GM12878 (cell line): ENCODE measurements around the gene CENPW. TPM values are rescaled to one million over a fixed set of nuclear protein-coding genes. Genes with fewer than 3 reads are reported as not detected.

Experiments
- ATAC-seq: fragments of 200-7000 bp; cut with Tn5 transposase; 3 replicates; pipeline ENCODE4 v1.9.1; 2020; ENCODE audit warnings: mild to moderate bottlenecking, moderate library complexity
- BruUV-seq: library from RNA; stranded (reverse); fragments of 400-500 nt; replicated peaks from 2 replicates; lab custom pipeline; 2021; lab: Mats Ljungman, UMichigan
- CTCF ChIA-PET: fragments of 300-600 bp; sonication (Branson Sonifier 250); formaldehyde crosslinking; extraction: SDS; loops from one replicate; lab custom pipeline; 2021; ENCODE audit warnings: inconsistent platforms; lab: Yijun Ruan, JAX
- POLR2A ChIA-PET: fragments of 350-600 bp; formaldehyde crosslinking; extraction: SDS; loops from one replicate; lab custom pipeline; 2021; ENCODE audit warnings: inconsistent platforms; lab: Charles Lee
- RAD21 ChIA-PET: fragments of 300-600 bp; sonication (Branson Sonifier 250); formaldehyde crosslinking; loops from one replicate; lab custom pipeline; 2023; ENCODE audit warnings: antibody characterized with exemption; ENCODE audit not compliant: unreplicated experiment; lab: Charles Lee
- SMC1A ChIA-PET: fragments of 300-600 bp; sonication (Branson Sonifier 250); formaldehyde crosslinking; loops from one replicate; lab custom pipeline; 2023; ENCODE audit not compliant: unreplicated experiment, uncharacterized antibody; lab: Charles Lee
- DNase-seq: peaks from one replicate; pipeline ENCODE4 v3.0.0-alpha.2; 2011; ENCODE audit warnings: low read depth, low spot score
- FAIRE-seq: peaks from 3 replicates; lab custom pipeline; 2011; peaks lifted over from hg19 to GRCh38; lab: Jason Lieb, UNC
- H2AFZ ChIP-seq: 2 replicates; pipeline ENCODE4 v1.6.0; 2011; ENCODE audit warnings: low read depth, low read length, control low read depth; ENCODE audit not compliant: control insufficient read depth
- H3K27ac ChIP-seq: 2 replicates; pipeline ENCODE4 v1.5.1; 2011; ENCODE audit warnings: control low read depth; ENCODE audit not compliant: control insufficient read depth, insufficient read depth
- H3K27me3 ChIP-seq, 2 experiments: replicated peaks in 1 of 2; 2 replicates each; pipeline versions ENCODE4 v1.6.0 to v1.6.1; 2011; ENCODE audit warnings: low read length in 1 of 2; ENCODE audit not compliant: control insufficient read depth in 2 of 2, insufficient read depth in 2 of 2
- H3K36me3 ChIP-seq, 2 experiments: 2 replicates each; pipeline ENCODE4 v1.5.1; 2011; ENCODE audit warnings: low read length in 1 of 2; ENCODE audit not compliant: control insufficient read depth in 2 of 2, insufficient read depth in 2 of 2
- H3K4me1 ChIP-seq: 2 replicates; pipeline ENCODE4 v1.6.1; 2011; ENCODE audit warnings: mild to moderate bottlenecking, low read length, moderate library complexity, mixed read lengths; ENCODE audit not compliant: control insufficient read depth, insufficient read depth
- H3K4me2 ChIP-seq: 2 replicates; pipeline ENCODE4 v1.6.0; 2011; ENCODE audit warnings: control low read depth; ENCODE audit not compliant: control insufficient read depth, insufficient read depth
- H3K4me3 ChIP-seq: fragments of 200-600 bp; sonication (generic); 2 replicates; pipeline ENCODE4 v1.5.1; 2016
- H3K79me2 ChIP-seq: 2 replicates; pipeline ENCODE4 v1.6.0; 2011; ENCODE audit warnings: low read length; ENCODE audit not compliant: control insufficient read depth, insufficient read depth
- H3K9ac ChIP-seq: 2 replicates; pipeline ENCODE4 v1.8.0; 2011; ENCODE audit warnings: low read length, control low read depth, mixed read lengths; ENCODE audit not compliant: control insufficient read depth, insufficient read depth
- H3K9me3 ChIP-seq: replicated peaks from 3 replicates; pipeline ENCODE4 v1.5.1; 2011; ENCODE audit warnings: mild to moderate bottlenecking, low read length; ENCODE audit not compliant: control insufficient read depth, insufficient read depth
- H4K20me1 ChIP-seq: 2 replicates; pipeline ENCODE4 v1.6.0; 2011; ENCODE audit not compliant: control insufficient read depth, insufficient read depth
- BCL11A ChIP-seq: IDR thresholded peaks from 2 replicates; pipeline ENCODE4 v1.6.1; 2011; ENCODE audit warnings: low read depth, low read length
- CBX5 ChIP-seq: sonication (generic); IDR thresholded peaks from 2 replicates; pipeline ENCODE4 v1.6.1; 2016; ENCODE audit warnings: low read depth, moderate library complexity, mild to moderate bottlenecking, inconsistent platforms
- CREM ChIP-seq: IDR thresholded peaks from 2 replicates; pipeline ENCODE4 v1.6.1; 2014; ENCODE audit warnings: antibody characterized with exemption, low read depth
- HDAC2 ChIP-seq: fragments of 200-600 bp; sonication (generic); IDR thresholded peaks from 2 replicates; pipeline ENCODE4 v1.6.1; 2017
- LARP7 ChIP-seq: fragments of 450-650 bp; IDR thresholded peaks from 2 replicates; pipeline ENCODE4 v1.6.1; 2017; ENCODE audit warnings: mild to moderate bottlenecking
- MLLT1 ChIP-seq: fragments of 450-650 bp; IDR thresholded peaks from 2 replicates; pipeline ENCODE4 v1.6.1; 2016; ENCODE audit warnings: mild to moderate bottlenecking
- MTA2 ChIP-seq: fragments of 450-650 bp; IDR thresholded peaks from 2 replicates; pipeline ENCODE4 v1.6.1; 2016; ENCODE audit warnings: low read depth, mild to moderate bottlenecking, moderate library complexity
- NR2C1 ChIP-seq: fragments of 450-650 bp; IDR thresholded peaks from 2 replicates; pipeline ENCODE4 v1.6.1; 2017; ENCODE audit warnings: antibody characterized with exemption, mild to moderate bottlenecking, moderate library complexity
- NRF1 ChIP-seq: conservative IDR thresholded peaks from 2 replicates; pipeline ENCODE4 v1.6.1; 2011; ENCODE audit warnings: mild to moderate bottlenecking, low read depth, low read length, improper control_type of control experiment
- PML ChIP-seq: IDR thresholded peaks from 2 replicates; pipeline ENCODE4 v1.6.1; 2012; ENCODE audit warnings: low read length, inconsistent platforms
- TAF1 ChIP-seq: IDR thresholded peaks from 2 replicates; pipeline ENCODE4 v1.6.1; 2011; ENCODE audit warnings: mild to moderate bottlenecking, low read depth, low read length, borderline replicate concordance
- TBL1XR1 ChIP-seq: IDR thresholded peaks from 2 replicates; pipeline ENCODE4 v1.6.1; 2012; ENCODE audit warnings: low read depth, low read length, improper control_type of control experiment
- ZNF217 ChIP-seq: fragments of 450-650 bp; IDR thresholded peaks from 2 replicates; pipeline ENCODE4 v1.6.1; 2017; ENCODE audit warnings: antibody characterized with exemption, mild to moderate bottlenecking
- ZSCAN29 ChIP-seq: fragments of 450-650 bp; IDR thresholded peaks from 2 replicates; pipeline ENCODE4 v1.6.1; 2017; ENCODE audit warnings: mild to moderate bottlenecking, moderate library complexity
- WGBS: methylation state at CpG from one replicate; pipeline ENCODE4 v1.1.6; 2016; ENCODE audit warnings: low lambda C conversion rate; ENCODE audit not compliant: insufficient replicate concordance, insufficient coverage; ENCODE audit errors: missing lambda C conversion rate; 5-methylcytosine and 5-hydroxymethylcytosine counted together
- in situ Hi-C: fragments of 300-500 bp; cut with MboI; formaldehyde crosslinking; loops from 9 replicates; pipeline ENCODE4 v1.14.3; 2018; ENCODE audit warnings: mixed read lengths
- intact Hi-C: fragments of 100-400 bp; cut with micrococcal nuclease; formaldehyde crosslinking; loops from one replicate; pipeline ENCODE4 v1.14.2; 2022; ENCODE audit not compliant: unreplicated experiment
- polyA plus RNA-seq, 11 experiments: library from polyadenylated mRNA; depleted of rRNA in 4 of 11; unstranded in 6 of 11; stranded (reverse) in 5 of 11; fragments of >200 nt; fragmentation: Nextera tagmentation in 4 of 11; fragmentation: Illumina TruSeq in 1 of 11; extraction: Ambion mirVana in 4 of 11; extraction: Trizol in 1 of 11; gene quantifications; 1 replicate in 1 of 11; 2 replicates in 10 of 11; pipeline versions ENCODE4 v1.2.1 to v1.2.3, GENCODE V29; 2011 to 2016; ENCODE audit warnings: inconsistent platforms in 2 of 11, missing spikeins in 2 of 11, low read depth in 1 of 11
- total RNA-seq, 4 experiments: library from RNA; depleted of rRNA in 3 of 4; stranded (reverse); fragments of >200 nt in 3 of 4; fragmentation: Illumina TruSeq in 1 of 4; extraction: Trizol in 1 of 4; gene quantifications; 2 replicates each; pipeline versions ENCODE4 v1.2.1 to v1.2.3, GENCODE V29; 2013 to 2021
- TF ChIP-seq, protein P1 (sequence below): fragments of 450-650 bp; IDR thresholded peaks from 2 replicates; pipeline ENCODE4 v1.6.1; 2017; ENCODE audit warnings: mild to moderate bottlenecking
- TF ChIP-seq, protein P2 (sequence below): fragments of 450-650 bp; IDR thresholded peaks from 2 replicates; pipeline ENCODE4 v1.6.1; 2018; ENCODE audit warnings: mild to moderate bottlenecking, low read depth, moderate library complexity; ENCODE audit not compliant: partially characterized antibody

CENPW gene
- total and polyA plus RNA-seq, 10 of the 15 experiments (the other 5 are each of a cell fraction or from before 2014, with no cell fraction given) = 27.2 to 283 (median 66.8) TPM

- Histone ChIP-seq H3K4me1 (no peaks in the 10 kb centered on the region), H3K4me2 (no peak overlapping the region), H3K9ac (no peak overlapping the region), H3K9me3 (no peaks in the 10 kb centered on the region), H2AFZ (no peak overlapping the region), H3K4me3 (no peak overlapping the region), H3K27ac (no peak overlapping the region), H4K20me1 (no peaks in the 10 kb centered on the region), H3K36me3 (no peaks in the 10 kb centered on the region), H3K27me3 (no peaks in the 10 kb centered on the region), H3K79me2 (no peaks in the 10 kb centered on the region)
- no peak for FAIRE-seq
- SMC1A ChIA-PET = interaction anchor here (1.0 kb wide), 1 partner anchor 12 kb away, joined by 3 read pairs; no protein-coding TSS in a partner anchor
- POLR2A ChIA-PET = no interaction called here
- in situ Hi-C loops = no loop called here
- no peak for ATAC-seq
- CTCF ChIA-PET = interaction anchor here (5.3 kb wide), 1 partner anchor 13 kb away, joined by 32 read pairs; no protein-coding TSS in a partner anchor
- RAD21 ChIA-PET = no interaction called here
- WGBS = 100% methylated on average over 1 of the region's 1 CpG
- no TSS peak for BruUV-seq
- intact Hi-C loops = no loop called here
- DNase-seq = no peak
- TF ChIP-seq BCL11A (no peak), TBL1XR1 (no peak), HDAC2 (no peak), ZNF217 (no peak), TAF1 (no peak), CREM (no peak), CBX5 (no peak), PML (no peak), NRF1 (no peak), NR2C1 (no peak), ZSCAN29 (no peak), MLLT1 (no peak), LARP7 (no peak), MTA2 (no peak)
- TF ChIP-seq, protein P1, sequence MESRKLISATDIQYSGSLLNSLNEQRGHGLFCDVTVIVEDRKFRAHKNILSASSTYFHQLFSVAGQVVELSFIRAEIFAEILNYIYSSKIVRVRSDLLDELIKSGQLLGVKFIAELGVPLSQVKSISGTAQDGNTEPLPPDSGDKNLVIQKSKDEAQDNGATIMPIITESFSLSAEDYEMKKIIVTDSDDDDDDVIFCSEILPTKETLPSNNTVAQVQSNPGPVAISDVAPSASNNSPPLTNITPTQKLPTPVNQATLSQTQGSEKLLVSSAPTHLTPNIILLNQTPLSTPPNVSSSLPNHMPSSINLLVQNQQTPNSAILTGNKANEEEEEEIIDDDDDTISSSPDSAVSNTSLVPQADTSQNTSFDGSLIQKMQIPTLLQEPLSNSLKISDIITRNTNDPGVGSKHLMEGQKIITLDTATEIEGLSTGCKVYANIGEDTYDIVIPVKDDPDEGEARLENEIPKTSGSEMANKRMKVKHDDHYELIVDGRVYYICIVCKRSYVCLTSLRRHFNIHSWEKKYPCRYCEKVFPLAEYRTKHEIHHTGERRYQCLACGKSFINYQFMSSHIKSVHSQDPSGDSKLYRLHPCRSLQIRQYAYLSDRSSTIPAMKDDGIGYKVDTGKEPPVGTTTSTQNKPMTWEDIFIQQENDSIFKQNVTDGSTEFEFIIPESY = no peak
- TF ChIP-seq, protein P2, sequence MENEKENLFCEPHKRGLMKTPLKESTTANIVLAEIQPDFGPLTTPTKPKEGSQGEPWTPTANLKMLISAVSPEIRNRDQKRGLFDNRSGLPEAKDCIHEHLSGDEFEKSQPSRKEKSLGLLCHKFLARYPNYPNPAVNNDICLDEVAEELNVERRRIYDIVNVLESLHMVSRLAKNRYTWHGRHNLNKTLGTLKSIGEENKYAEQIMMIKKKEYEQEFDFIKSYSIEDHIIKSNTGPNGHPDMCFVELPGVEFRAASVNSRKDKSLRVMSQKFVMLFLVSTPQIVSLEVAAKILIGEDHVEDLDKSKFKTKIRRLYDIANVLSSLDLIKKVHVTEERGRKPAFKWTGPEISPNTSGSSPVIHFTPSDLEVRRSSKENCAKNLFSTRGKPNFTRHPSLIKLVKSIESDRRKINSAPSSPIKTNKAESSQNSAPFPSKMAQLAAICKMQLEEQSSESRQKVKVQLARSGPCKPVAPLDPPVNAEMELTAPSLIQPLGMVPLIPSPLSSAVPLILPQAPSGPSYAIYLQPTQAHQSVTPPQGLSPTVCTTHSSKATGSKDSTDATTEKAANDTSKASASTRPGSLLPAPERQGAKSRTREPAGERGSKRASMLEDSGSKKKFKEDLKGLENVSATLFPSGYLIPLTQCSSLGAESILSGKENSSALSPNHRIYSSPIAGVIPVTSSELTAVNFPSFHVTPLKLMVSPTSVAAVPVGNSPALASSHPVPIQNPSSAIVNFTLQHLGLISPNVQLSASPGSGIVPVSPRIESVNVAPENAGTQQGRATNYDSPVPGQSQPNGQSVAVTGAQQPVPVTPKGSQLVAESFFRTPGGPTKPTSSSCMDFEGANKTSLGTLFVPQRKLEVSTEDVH = no peak
Measured at GRCh38 chr6:126374372-126374771, 34.5 kb downstream of the CENPW start.
